NCI-H2196 treated with DMSO at 0.1 percent for 48 hours (cell line): ENCODE measurements around the gene ELN.
A peak's percentile ranks its signal among the peaks of the same experiment; 100 is the strongest.

ENCODE experiments used
- DNase-seq: peaks from one replicate; lab custom pipeline; 2025; ENCODE audit not compliant: unreplicated experiment; lab: John Stamatoyannopoulos, UW

The ELN gene

GRCh38 chr7:74023092-74023536 is 4.9 kb upstream of the ELN start:
- no peak for DNase-seq

GRCh38 chr7:74023786-74024185 is 4.2 kb upstream of the ELN start:
- DNase-seq, result no peak

- no peak for DNase-seq
These were observed 2.8 kb upstream of the ELN start for GRCh38 chr7:74025146-74025545.

- DNase-seq, result no peak
These were observed 2.2 kb upstream of the ELN start for GRCh38 chr7:74025730-74026129.

- DNase-seq, result no peak
These were observed 1.5 kb upstream of the ELN start for GRCh38 chr7:74026406-74026902.

GRCh38 chr7:74026903-74027682 is 880 bp upstream of the ELN start:
- DNase-seq, result peak; percentile 19

GRCh38 chr7:74028321-74028838 is 407 bp downstream of the ELN start:
- DNase-seq, result no peak

- no peak for DNase-seq
These were observed 1.3 kb downstream of the ELN start for GRCh38 chr7:74029089-74029785.

GRCh38 chr7:74029991-74030415 is 2.0 kb downstream of the ELN start:
- DNase-seq, result no peak

- DNase-seq, result no peak
These were observed 2.9 kb downstream of the ELN start for GRCh38 chr7:74030861-74031260.

GRCh38 chr7:74031403-74032190 is 3.6 kb downstream of the ELN start:
- DNase-seq, result no peak

GRCh38 chr7:74032191-74032490 is 4.2 kb downstream of the ELN start:
- no peak for DNase-seq

GRCh38 chr7:74032624-74033371 is 4.8 kb downstream of the ELN start:
- no peak for DNase-seq

- no peak for DNase-seq
These were observed 5.7 kb downstream of the ELN start for GRCh38 chr7:74033372-74034311.

- DNase-seq, result no peak
These were observed 9.6 kb downstream of the ELN start for GRCh38 chr7:74037609-74038008.

GRCh38 chr7:74038194-74038961 is 10.4 kb downstream of the ELN start:
- DNase-seq, result no peak

GRCh38 chr7:74039337-74039736 is 11.4 kb downstream of the ELN start:
- no peak for DNase-seq

GRCh38 chr7:74040101-74040790 is 12.3 kb downstream of the ELN start:
- no peak for DNase-seq
